ENCODE data around the gene KHDC1L.
"Not testable (repeated sequence)": the region's sequence is repeated elsewhere in the genome, so short reads cannot be mapped to it uniquely, and the experiment has no call there.

KHDC1L gene, protein sequence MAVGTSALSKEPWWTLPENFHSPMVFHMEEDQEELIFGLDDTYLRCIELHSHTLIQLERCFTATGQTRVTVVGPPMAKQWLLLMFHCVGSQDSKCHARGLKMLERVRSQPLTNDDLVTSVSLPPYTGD

GRCh38 chr6:73225396-73225795 lies at the start of gene KHDC1L:
Gene KHDC1L, minus strand, starts transcription at chr6:73225496. Its CDS starts 88 bp downstream, at chr6:73225408.
- DNase-seq, result no peak

GRCh38 chr6:73269296-73269695 lies 44.0 kb upstream of the KHDC1L start:
- not testable (repeated sequence) for DNase-seq

DNA sequence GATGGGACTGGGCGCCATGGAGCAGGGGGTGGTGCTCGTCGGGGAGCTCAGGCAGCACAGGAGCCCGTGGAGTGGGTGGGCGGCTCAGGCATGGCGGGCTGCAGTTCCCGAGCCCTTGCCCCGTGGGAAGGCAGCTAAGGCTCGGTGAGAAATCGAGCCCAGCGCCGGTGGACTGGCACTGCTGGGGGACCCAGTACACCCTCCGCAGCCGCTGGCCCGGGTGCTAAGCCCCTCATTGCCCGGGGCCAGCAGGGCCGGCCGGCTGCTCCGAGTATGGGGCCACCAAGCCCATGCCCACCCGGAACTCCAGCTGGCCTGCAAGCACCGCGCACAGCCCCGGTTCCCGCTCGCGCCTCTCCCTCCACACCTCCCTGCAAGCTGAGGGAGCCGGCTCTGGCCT lies 43.6 kb upstream of the KHDC1L start:
- not testable (repeated sequence) for DNase-seq

DNA sequence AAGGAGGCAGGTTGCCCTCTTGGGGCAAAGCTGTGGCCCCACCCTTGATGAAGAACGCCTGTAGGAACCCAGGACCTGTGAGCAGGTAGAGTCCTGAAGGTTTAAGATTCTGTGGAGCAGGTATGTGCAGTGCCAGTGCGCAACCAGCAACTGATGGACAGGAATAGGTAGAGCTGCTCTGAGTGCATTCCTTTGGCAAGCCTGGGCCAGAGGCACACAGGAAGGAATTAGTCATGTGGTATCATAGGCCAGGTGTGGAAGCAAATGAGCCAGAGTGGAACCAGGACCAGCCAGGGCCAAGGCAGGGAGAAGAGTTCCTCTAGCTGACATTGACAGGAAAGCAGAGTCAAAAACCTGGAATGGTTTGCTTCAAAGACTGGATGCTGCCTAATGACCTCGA lies 39.1 kb upstream of the KHDC1L start:
- no peak for DNase-seq

DNA sequence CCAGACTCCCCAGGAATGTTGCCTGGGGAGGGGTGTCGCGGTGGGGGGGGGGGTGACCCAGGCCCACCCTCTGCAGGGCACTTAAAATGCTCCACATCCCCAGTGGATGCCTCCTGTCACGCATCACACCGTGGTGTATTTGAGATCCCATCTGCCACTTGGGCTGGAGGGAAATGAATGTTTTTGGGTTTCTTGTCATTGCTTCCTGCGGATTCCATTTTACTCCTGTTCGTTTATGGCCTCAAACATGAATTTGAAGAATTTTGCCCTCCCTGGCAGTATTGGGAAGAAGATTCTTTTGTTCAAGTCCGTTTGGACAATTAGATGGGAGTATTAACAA lies 38.2 kb upstream of the KHDC1L start:
- DNase-seq, result no peak

GRCh38 chr6:73262671-73263569 lies 37.6 kb upstream of the KHDC1L start, which contains the start of gene KHDC1:
Gene KHDC1, minus strand, starts transcription at chr6:73263196. Its CDS starts 20,679 bp downstream, at chr6:73242517.
- peak; percentile 76 for DNase-seq

GRCh38 chr6:73258721-73259120 lies 33.4 kb upstream of the KHDC1L start:
- no peak for DNase-seq

DNA sequence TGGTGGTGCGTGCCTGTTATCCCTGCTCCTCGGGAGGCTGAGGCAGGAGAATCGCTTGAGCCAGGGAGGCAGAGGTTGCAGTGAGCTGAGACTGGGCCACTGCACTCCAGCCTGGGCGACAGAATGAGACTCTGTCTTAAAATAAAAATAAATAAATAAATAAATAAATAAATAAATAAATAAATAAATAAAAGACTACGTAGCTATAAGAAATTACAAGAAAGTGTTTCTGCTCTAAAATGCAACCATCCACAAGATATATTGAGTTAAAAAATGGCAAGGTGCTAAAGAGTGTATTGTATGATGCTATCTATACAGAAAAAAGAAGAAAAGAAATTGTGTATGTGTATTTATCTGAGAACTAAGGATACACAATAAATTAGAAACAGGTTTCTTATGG lies 29.0 kb upstream of the KHDC1L start:
- DNase-seq, result not testable (repeated sequence)

DNA sequence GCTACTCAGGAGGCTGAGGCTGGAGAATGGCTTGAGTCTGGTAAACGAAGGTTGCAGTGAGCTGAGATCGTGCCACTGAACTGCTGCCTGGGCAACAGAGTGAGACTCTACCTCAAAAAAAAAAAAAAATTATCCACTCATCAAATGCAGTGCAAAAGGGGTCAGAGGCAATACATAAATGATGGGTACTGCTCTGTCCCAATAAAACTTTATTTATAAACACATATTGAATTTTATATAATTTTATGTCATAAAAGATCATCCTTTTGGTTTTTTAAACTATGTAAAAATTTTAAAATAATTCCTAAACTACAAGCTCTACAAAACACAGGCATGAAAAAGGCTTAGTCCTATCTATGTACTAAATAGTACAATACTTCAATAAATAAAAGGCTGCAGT lies 27.4 kb upstream of the KHDC1L start:
- DNase-seq, result no peak

GRCh38 chr6:73250016-73250415 lies 24.7 kb upstream of the KHDC1L start:
- DNase-seq, result no peak

DNA sequence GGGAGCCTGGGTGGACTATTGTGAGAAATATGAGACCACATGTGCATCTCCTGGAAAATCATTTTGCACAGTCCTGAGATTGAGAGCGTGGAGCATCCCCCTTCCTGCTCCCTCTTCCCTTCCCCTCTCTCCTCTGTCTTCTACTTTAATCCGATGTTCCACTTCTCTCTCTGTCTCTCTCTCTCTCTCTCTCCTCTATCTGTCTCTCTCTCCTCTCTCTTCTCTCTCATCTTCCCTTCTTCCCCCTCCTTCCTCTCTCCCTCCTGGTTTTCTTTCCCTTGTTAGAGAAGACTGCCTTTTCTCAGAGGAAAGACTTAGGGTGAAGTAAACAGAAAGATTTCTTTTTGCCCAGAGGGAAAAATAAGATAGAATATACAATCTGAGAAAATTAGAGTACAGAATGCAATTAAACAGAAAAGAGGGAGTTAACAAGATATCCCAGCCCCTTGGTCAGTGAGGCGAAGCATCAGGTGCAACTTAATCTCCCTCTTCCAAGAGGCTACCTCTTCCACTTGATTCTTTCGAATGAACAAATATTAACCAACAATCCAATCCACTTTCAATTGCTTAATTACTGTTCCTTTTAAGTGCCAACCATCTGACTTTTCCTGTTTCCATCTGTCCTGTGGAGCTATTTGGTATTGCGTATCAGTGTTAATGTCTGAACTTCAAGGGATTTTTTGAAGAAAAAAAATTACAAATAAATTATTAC lies 23.1 kb upstream of the KHDC1L start:
- DNase-seq, result no peak

DNA sequence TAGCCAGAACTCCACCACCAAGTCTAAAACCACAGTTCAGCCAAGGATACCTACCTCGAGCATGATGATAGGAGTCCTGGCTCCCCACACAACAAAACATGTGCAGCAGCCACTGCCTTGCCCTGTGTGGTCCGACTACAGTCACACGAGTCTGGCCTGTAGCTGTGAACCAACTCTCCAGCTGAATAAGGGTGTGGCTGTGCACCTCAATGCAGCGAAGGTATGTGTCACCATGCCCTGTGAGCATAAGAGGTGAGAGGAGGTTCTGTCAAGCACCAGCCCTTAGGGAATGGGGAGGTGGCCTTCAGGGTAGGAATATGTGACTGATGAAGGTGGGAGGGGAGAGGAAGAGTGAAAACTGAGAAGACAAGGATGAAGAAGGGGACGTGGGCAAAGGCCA lies 16.7 kb upstream of the KHDC1L start:
- no peak for DNase-seq

GRCh38 chr6:73240730-73241129 lies 15.4 kb upstream of the KHDC1L start:
- no peak for DNase-seq

DNA sequence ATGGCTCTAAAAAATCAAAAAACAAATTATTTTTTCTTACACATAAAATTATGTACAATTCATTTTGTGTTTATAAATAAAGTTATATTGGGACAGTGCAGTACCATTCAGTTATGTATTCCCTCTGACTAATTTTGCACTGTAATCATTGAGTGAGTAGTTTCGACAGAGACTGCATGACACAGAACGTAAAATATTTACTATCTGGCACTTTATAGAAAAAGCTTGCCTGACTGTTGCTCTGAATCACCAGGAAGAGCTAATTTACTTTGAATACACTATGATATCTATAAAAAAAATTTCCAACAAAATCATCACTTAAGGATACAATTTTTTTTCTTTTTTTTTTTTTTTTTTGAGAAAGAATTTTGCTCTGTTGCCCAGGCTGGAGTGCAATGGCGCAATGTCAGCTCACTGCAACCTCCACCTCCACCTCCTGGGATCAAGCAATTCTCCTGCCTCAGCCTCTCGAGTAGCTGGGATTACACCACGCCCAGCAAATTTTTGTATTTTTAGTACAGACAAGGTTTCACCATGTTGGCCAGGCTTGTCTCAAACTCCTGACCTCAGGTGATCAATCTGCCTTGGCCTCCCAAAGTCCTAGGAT lies 11.0 kb upstream of the KHDC1L start:
- DNase-seq, result no peak

GRCh38 chr6:73234733-73235132 lies 9.4 kb upstream of the KHDC1L start:
- DNase-seq, result no peak

GRCh38 chr6:73233971-73234370 lies 8.7 kb upstream of the KHDC1L start:
- not testable (repeated sequence) for DNase-seq

- no peak for DNase-seq
Measured at GRCh38 chr6:73233048-73233447, 7.8 kb upstream of the KHDC1L start.

GRCh38 chr6:73231986-73232391 lies 6.7 kb upstream of the KHDC1L start:
- no peak for DNase-seq

DNA sequence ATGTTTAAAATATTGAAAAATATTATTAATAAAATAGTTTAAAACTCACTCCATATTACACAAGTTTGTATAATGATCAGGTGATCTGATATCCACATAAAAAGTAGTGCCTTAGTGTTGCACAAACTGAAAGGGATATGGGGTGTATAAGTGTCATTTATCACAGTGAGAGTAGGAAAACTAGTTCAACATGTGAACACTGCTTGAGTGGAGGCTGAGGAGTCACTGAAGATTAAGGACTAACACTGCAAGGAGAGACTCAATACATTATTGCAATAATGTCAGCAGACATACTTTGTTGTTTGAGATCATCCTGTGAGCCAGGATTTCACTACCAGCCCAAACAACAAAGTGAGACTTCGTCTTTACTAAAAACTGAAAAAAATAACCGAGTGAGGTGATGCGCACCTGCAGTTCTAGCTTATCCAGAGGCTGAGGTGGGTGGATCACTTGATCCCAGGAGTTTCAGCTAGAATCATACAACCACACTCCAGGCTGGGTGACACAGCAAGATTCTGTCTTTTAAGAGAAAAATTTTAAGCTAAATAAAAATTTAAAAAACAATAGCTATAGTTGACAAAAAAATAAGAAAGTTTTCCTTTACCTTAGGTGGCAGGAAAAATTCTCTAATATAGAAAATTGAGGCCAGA lies 2.4 kb upstream of the KHDC1L start:
- no peak for DNase-seq

GRCh38 chr6:73216859-73217258 lies 8.4 kb downstream of the KHDC1L start:
- no peak for DNase-seq

DNA sequence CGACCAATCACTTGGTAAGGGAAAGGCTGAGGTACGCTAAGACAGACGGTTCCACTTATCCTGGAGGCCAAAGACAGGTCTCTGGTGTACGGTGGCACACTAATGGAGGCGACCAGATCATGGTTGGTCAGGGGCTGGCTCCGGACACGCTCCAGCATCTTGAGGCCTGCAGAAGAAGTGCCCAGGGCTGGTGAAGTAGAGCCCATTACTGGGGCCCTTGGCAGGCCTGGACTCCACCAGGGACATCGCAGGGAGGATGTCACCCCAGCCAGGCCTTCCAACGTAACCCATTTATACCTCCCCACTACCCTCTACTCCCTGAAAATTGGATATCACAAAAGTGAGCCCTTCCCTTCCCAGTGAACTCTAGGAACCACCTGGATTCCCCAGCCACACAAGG lies 16.2 kb downstream of the KHDC1L start:
- DNase-seq, result no peak

DNA sequence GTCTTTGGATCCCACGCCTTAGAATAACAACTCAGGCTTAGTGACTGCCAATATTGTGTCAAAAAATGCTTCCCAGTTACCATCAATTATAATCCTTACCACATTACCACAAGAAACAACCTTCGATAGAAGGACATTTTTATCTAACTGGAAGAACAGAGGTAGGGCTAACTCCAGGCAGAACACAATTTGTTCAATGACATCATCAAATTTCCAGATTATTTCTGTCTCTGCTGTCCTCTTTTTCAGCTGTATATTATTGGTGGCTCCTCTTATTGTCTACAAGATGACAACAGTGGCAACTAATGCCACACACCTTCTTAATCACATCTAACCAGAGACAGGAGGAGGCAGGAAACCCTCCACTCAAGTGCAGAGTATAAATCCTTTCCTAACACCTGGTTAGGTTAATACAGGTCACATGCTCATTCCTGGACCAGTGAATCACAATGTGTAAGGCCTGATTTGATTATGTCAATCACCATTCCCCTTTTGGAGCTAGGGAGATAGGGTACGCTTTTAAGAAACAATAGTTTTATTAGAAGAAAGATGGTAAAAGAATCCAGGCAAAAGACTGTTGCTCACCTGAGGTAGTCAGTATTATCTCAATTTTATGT lies 18.0 kb downstream of the KHDC1L start:
- no peak for DNase-seq

Data from activated CD4-positive, alpha-beta T cell treated with anti-CD3 and anti-CD28 coated beads, Interleukin-10, Interleukin-2, amounts not matched to agents 100 ng/mL and 50 ng/mL, durations not matched to agents 16 hours and 8 hours (primary cell).